NCI-H748 (cell line): ENCODE measurements around the gene CFI.

Experiments
- DNase-seq: peaks from one replicate; lab custom pipeline; 2025; ENCODE audit not compliant: unreplicated experiment; lab: John Stamatoyannopoulos, UW

The CFI gene

DNA sequence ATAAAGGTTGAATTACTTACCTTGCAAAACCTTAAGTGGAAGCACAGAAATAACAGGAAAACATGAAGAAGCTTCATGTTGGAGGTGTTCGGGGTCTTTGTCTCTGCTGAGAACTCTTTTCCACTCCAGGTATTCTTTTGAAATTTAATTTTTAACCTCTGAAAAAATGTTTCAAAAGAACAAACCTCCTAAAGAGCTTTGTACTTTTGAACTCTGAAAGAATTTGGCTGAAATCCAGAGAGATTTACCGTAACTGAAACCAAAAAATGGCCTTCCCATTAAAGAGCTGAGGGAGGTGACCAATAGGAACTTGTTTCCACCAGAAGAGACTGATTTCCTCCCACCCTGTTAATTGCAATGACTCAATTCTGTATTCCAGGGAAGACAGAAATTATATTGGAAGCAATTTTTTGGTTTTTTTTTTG lies at the start of gene CFI:
Gene CFI, minus strand, starts transcription at position 105 of the 425 bp plus-strand sequence. Its CDS starts 28 bp downstream, at position 77.
- DNase-seq = peak; percentile 2

GRCh38 chr4:109850601-109851000 lies 48.8 kb upstream of the CFI start:
- no peak for DNase-seq

DNA sequence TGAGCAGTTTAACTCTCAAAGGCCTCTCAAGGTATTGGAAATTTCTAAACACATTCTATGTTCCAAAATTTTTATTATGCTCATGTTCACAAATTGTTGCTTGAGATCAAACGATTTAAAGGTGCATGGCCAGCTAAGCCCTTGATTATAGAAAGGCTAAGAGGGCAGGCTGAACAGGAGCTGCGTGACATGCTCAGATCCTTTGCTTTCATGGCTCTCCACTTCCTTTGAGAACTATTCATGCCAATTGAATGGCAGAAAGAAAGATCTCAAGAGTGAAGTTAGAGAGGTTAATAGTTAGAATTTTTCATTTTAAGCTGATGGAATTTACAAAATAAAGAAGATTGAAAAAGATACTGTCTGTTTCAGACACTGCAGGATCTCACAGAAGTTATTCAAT lies 46.7 kb upstream of the CFI start:
- DNase-seq = no peak

GRCh38 chr4:109847896-109848442 lies 46.2 kb upstream of the CFI start, which contains the start of gene LRIT3:
TSS of gene LRIT3 (plus strand) at chr4:109848107. CDS start at chr4:109848202, 95 bp downstream.
- no peak for DNase-seq

- no peak for DNase-seq
Measured at GRCh38 chr4:109846395-109847098, 44.7 kb upstream of the CFI start.

DNA sequence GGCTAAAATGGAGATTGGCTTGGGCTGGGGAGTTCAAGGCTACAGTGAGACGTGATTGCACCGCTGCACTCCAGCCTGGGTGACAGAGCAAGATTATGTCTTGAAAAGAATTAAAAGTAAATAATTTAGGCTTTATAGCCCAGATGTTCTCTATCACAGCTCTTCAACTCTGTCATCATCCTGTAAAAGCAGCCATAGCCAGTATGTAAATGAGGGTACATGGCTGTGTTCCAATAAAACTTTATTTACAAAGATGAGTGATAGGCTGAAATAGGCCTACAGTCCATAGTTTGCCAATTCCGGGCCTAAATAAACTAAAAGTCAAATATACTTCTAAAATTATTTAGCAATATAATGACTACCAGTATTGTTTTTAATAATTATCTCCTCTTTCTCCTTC lies 35.2 kb upstream of the CFI start:
- no peak for DNase-seq

DNA sequence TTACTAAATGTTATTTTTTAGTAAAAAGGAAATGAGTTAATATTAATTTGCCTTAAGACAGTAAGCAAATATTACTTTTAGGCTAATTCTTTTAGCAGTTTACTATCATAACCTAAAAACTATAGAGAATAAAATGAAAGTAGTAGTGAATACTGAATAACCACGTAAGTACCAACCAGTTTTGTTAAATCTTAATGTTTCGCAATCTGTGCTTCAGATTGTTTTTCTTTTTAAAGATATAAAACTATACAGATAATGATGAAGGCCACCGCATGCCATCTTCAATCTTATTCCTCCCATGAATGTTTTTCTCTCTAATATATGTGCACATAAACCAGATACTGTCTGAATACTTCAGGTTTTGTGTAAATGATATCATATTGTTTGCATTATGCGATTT lies 32.0 kb upstream of the CFI start:
- DNase-seq = no peak

- no peak for DNase-seq
Measured at GRCh38 chr4:109827672-109828071, 25.9 kb upstream of the CFI start, which contains the start of gene RRH. TSS of gene RRH (plus strand) at chr4:109827972. CDS start at chr4:109828028, 56 bp downstream.

DNA sequence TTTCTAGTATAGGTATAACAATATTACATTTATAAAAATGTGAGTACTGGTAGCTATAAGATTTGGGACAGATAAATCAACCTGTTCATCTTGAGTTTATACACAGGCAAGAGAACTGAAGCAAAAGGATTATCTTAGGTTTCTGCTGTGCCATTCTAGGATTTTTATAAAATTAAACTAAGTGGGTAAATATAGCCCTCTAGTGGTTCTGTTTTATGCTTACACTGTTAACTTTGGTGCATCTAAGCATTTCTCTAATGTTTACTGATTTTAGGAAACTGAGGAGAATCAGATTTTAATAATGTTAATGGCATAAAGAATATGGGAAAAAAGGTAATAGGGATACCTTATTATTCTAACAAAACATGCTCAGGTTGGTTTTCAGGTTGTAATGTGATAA lies 24.9 kb upstream of the CFI start:
- DNase-seq = peak; percentile 8

GRCh38 chr4:109821185-109821584 lies 19.4 kb upstream of the CFI start:
- no peak for DNase-seq

GRCh38 chr4:109820563-109820962 lies 18.8 kb upstream of the CFI start:
- DNase-seq = no peak

GRCh38 chr4:109818268-109818667 lies 16.5 kb upstream of the CFI start:
- no peak for DNase-seq

GRCh38 chr4:109816894-109817293 lies 15.1 kb upstream of the CFI start:
- DNase-seq = no peak

GRCh38 chr4:109816082-109816442 lies 14.3 kb upstream of the CFI start:
- no peak for DNase-seq

DNA sequence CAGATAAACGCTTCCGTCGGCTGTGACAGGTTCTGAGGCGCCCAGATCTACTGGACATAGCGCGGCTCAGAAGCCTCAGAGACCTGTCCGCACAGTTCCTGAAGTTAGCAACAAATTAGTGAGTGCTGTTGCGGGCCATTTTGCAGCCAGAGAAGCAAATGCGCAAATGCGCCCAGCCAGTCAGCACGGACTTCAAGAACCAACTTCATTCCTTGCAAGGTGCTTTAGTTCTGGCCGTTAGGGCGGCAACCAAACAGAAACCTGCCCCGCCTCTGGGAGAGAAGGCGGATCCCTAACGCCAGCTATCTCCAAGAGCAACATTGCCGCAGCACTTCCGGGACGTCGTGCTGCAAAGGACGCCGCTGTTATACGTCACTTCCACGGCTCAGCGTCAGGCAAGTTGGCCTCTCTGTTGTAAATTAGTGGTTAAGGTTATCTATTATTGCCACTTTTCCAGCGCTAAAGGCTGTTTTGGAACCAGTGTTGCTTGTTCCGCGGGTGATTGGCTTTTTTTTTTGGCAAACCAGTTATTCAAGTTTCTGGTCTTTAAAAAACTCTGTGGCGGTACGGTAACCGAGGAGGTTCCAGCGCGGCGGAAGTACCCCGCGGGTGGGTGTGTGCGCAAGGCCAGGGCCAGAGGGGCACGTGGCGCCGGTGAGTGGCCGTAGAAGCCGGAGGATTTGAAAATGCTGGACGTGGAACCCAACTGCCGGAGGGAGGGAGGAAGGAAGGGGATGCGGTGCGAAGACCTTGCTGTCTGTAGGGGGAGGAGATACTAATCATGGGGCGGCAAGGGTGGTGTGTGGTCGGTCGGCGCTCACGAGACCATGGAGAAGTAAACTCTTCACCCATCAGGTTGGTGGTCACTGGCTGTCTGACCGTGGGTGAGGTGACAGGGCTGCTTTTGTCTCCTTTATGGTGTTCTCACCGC lies 13.6 kb upstream of the CFI start, which contains the start of gene GAR1:
Gene GAR1, plus strand, starts transcription at position 612 of the 931 bp plus-strand sequence. CDS start 403 bp downstream, outside the sequence.
- DNase-seq = peak; percentile 91

- DNase-seq = no peak
Measured at GRCh38 chr4:109811707-109812106, 9.9 kb upstream of the CFI start.

GRCh38 chr4:109810552-109811387 lies 9.0 kb upstream of the CFI start:
- no peak for DNase-seq

GRCh38 chr4:109809655-109810054 lies 7.9 kb upstream of the CFI start:
- DNase-seq = no peak

DNA sequence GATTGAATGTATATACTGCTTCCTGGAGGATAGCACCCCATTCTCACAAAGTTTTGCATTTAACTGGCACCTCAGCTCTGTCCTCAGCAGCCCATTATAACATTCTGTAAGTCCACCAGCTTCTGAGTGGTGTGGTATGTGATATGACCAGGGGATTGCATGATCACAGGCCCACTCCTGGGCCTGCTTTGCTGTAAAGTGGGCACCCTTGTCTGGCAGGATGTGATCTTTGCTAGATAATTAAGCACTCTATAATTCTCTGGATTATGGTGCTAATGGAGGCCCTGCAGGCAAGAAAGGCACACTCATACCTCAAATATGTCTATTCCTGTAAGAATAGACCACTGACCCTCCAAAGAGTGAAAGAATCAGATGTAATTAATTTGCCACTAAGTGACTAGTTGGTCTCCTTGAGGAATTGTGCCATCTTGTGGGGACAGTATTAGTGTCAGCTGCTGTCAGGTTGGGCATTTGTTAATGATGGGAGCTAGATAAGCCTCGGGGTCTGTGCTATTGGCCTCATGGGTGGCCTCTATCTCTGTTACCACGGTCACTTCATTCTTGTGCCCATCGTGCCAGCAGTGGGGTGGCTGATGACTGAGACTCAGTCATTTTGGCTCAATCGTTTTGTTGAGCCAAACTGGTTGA lies 2.2 kb upstream of the CFI start:
- peak; percentile 66 for DNase-seq
